Tibial artery (tissue), 4 donors: ENCODE data around the gene RPA3.

Experiments
- DNase-seq, 2 donors: peaks; one replicate each; pipeline ENCODE4 v3.0.0-alpha.2; 2019
- H3K27ac ChIP-seq, 2 donors: fragments of 200-600 bp; sonication (generic) in 1 of 2; 1 replicate in 1 of 2; 2 replicates in 1 of 2; pipeline ENCODE4 v1.5.1; 2018 to 2019; ENCODE audit warnings: mild to moderate bottlenecking in 1 of 2
- H3K27me3 ChIP-seq, 2 donors: fragments of 200-600 bp; sonication (generic) in 1 of 2; one replicate each; pipeline versions ENCODE4 v1.5.1 to v1.6.0; 2016 to 2019
- H3K36me3 ChIP-seq, 3 donors: fragments of 200-600 bp; sonication (generic) in 2 of 3; one replicate each; pipeline ENCODE4 v1.5.1; 2016 to 2019; ENCODE audit warnings: mild to moderate bottlenecking in 2 of 3
- H3K4me1 ChIP-seq, 4 donors: fragments of 200-600 bp; sonication (generic) in 2 of 4; 1 replicate in 3 of 4; 2 replicates in 1 of 4; pipeline ENCODE4 v1.5.1; 2016 to 2019
- H3K4me3 ChIP-seq, 2 donors: fragments of 200-600 bp; sonication (generic) in 1 of 2; 1 replicate in 1 of 2; 2 replicates in 1 of 2; pipeline ENCODE4 v1.5.1; 2018 to 2019; ENCODE audit warnings: mild to moderate bottlenecking in 2 of 2
- H3K9me3 ChIP-seq, 3 donors: fragments of 200-600 bp; sonication (generic) in 1 of 3; one replicate each; pipeline ENCODE4 v1.5.1; 2016 to 2019
- intact Hi-C: fragments of 100-400 bp; cut with DNase I; formaldehyde crosslinking; loops from one replicate; pipeline ENCODE4 v1.15.0; 2023; ENCODE audit warnings: low total_unique reads
- TF ChIP-seq, protein P1 (sequence below), 2 experiments: fragments of 200-600 bp in 1 of 2; fragments of 450-650 bp in 1 of 2; IDR thresholded peaks; one replicate each; pipeline ENCODE4 v1.5.1; 2017 to 2019; ENCODE audit warnings: antibody characterized with exemption in 2 of 2, mild to moderate bottlenecking in 1 of 2, moderate library complexity in 1 of 2

Gene RPA3

GRCh38 chr7:7654964-7655715 is 63.3 kb downstream of the RPA3 start:
- no peak overlapping the region for H3K4me3 ChIP-seq
- DNase-seq: no peak
- H3K9me3 ChIP-seq: no peaks in the 10 kb centered on the region
- TF ChIP-seq, protein P1, sequence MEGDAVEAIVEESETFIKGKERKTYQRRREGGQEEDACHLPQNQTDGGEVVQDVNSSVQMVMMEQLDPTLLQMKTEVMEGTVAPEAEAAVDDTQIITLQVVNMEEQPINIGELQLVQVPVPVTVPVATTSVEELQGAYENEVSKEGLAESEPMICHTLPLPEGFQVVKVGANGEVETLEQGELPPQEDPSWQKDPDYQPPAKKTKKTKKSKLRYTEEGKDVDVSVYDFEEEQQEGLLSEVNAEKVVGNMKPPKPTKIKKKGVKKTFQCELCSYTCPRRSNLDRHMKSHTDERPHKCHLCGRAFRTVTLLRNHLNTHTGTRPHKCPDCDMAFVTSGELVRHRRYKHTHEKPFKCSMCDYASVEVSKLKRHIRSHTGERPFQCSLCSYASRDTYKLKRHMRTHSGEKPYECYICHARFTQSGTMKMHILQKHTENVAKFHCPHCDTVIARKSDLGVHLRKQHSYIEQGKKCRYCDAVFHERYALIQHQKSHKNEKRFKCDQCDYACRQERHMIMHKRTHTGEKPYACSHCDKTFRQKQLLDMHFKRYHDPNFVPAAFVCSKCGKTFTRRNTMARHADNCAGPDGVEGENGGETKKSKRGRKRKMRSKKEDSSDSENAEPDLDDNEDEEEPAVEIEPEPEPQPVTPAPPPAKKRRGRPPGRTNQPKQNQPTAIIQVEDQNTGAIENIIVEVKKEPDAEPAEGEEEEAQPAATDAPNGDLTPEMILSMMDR (IDR thresholded peaks at IDR 0.05): no peak
- H3K36me3 ChIP-seq: no peaks in the 10 kb centered on the region
- intact Hi-C loops: no loop called here
- no peaks in the 10 kb centered on the region for H3K4me1 ChIP-seq
- no peak overlapping the region for H3K27ac ChIP-seq
- no peaks in the 10 kb centered on the region for H3K27me3 ChIP-seq

DNA sequence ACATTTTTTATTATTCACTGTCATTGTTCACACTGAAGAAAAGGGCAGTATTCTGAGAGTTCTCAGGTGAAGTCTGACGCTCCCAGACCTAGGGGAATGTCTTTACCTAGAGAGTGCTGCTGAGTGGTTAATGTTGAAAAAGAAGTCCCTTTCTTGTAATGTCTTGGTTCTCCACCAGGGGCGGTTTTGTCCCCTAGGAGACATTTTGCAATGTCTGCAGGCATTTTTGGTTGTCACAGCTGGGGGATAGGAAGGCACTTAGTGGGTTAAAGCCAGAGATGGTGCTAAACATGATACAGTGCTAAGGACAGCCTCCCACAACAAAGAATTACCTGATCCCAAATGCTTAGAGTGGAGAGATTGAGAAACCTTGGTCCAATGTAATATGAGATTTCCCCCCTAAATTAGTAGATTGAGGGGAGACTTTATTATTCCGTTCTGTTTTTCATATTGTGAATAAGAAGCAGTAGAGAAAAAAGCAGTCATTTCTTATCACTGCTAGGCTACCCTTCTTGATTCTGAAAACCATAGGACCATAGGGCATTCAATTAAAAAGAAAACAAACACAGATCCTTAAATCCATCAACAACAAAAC is 64.7 kb downstream of the RPA3 start:
- Histone ChIP-seq H3K27me3 (no peaks in the 10 kb centered on the region), H3K27ac (no peak overlapping the region), H3K9me3 (no peaks in the 10 kb centered on the region), H3K36me3 (no peaks in the 10 kb centered on the region), H3K4me1 (no peaks in the 10 kb centered on the region), H3K4me3 (no peak overlapping the region)
- intact Hi-C loops: no loop called here
- TF ChIP-seq, protein P1 (IDR thresholded peaks at IDR 0.05): peak in 1 of 2 experiments; percentile 29
- no peak for DNase-seq

DNA sequence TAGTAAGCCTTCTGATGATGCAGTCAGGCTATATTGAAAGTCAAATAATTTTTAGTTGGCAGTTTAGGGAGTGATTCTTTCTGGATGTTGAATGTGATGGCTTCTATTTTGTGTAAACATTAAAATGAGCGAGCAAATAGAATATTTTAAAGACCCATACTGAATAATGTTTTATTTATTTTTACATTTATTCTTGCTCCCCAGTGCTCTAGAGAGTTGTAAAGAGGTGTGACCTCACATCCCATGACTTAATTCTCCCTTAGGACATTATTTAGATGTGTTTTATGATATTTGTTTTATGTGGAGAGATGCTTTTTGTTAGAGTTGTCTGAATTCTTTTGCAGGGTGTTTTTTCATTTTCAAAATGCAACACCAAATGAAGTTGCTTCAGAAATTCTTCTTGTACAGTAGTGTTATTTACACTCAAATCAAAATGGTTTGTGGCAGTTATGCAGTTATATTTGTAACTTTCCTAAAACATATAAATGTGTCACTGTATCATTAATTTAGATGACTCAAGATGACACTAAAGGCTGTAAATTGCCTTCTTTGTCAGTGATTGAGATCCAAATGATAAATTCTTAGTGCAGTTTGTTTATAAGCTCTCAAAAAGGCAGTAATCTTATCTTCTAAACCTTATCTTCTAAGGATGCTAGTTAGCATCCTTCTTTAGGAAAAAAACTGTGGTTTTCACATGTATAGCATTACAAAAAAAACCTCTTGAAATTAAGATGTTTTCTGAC is 65.4 kb downstream of the RPA3 start:
- TF ChIP-seq, protein P1 (IDR thresholded peaks at IDR 0.05): no peak

GRCh38 chr7:7651479-7651878 is 66.9 kb downstream of the RPA3 start:
- intact Hi-C loops: no loop called here
- no peaks in the 10 kb centered on the region for H3K36me3 ChIP-seq
- TF ChIP-seq, protein P1 (IDR thresholded peaks at IDR 0.05): no peak
- no peak overlapping the region for H3K4me3 ChIP-seq
- H3K27ac ChIP-seq: no peak overlapping the region
- no peaks in the 10 kb centered on the region for H3K4me1 ChIP-seq
- H3K27me3 ChIP-seq: no peaks in the 10 kb centered on the region
- no peaks in the 10 kb centered on the region for H3K9me3 ChIP-seq
- DNase-seq: no peak

More for the DNA sequence above, 65.4 kb downstream of the RPA3 start:
- H3K27me3 ChIP-seq: no peaks in the 10 kb centered on the region
- intact Hi-C loops: no loop called here
- H3K9me3 ChIP-seq: no peaks in the 10 kb centered on the region
- H3K27ac ChIP-seq: no peak overlapping the region
- no peak for DNase-seq
- no peaks in the 10 kb centered on the region for H3K36me3 ChIP-seq
- no peaks in the 10 kb centered on the region for H3K4me1 ChIP-seq
- H3K4me3 ChIP-seq: no peak overlapping the region

GRCh38 chr7:7650682-7651206 is 67.7 kb downstream of the RPA3 start:
- no peaks in the 10 kb centered on the region for H3K4me1 ChIP-seq
- no peaks in the 10 kb centered on the region for H3K36me3 ChIP-seq
- H3K4me3 ChIP-seq: no peak overlapping the region
- H3K27ac ChIP-seq: no peak overlapping the region
- no peaks in the 10 kb centered on the region for H3K27me3 ChIP-seq
- DNase-seq: no peak
- intact Hi-C loops: no loop called here
- TF ChIP-seq, protein P1 (IDR thresholded peaks at IDR 0.05): no peak
- H3K9me3 ChIP-seq: no peaks in the 10 kb centered on the region
